SJSA1 (cell line): Measurements from ENCODE around the gene DHX58. TPM values are rescaled to one million over a fixed set of nuclear protein-coding genes. Genes with fewer than 3 reads are reported as not detected.

Source experiments
- DNase-seq, 2 experiments: peaks; one replicate each; pipeline ENCODE4 v3.0.0-alpha.2; 2015 to 2020; ENCODE audit warnings: low spot score in 2 of 2, low read depth in 1 of 2
- H3K27ac ChIP-seq: fragments of 250-450 bp; sonication (Bioruptor Pico); 2 replicates; pipeline ENCODE4 v1.5.1; 2020; ENCODE audit warnings: mild to moderate bottlenecking, moderate library complexity
- H3K27me3 ChIP-seq: fragments of 250-450 bp; sonication (Bioruptor Pico); replicated peaks from 2 replicates; pipeline ENCODE4 v1.5.1; 2020; ENCODE audit warnings: mild to moderate bottlenecking, moderate library complexity
- H3K36me3 ChIP-seq: fragments of 250-450 bp; sonication (Bioruptor Pico); 2 replicates; pipeline ENCODE4 v1.5.1; 2020; ENCODE audit warnings: mild to moderate bottlenecking
- H3K4me1 ChIP-seq: fragments of 250-450 bp; sonication (Bioruptor Pico); replicated peaks from 2 replicates; pipeline ENCODE4 v1.6.1; 2021; ENCODE audit warnings: mild to moderate bottlenecking
- H3K4me3 ChIP-seq: fragments of 250-450 bp; sonication (Bioruptor Pico); 2 replicates; pipeline ENCODE4 v1.5.1; 2020; ENCODE audit warnings: mild to moderate bottlenecking
- H3K9me3 ChIP-seq: fragments of 250-450 bp; sonication (Bioruptor Pico); replicated peaks from 2 replicates; pipeline ENCODE4 v1.5.1; 2020; ENCODE audit warnings: mild to moderate bottlenecking
- total RNA-seq: library from RNA; depleted of rRNA; stranded (reverse); fragments of >200 nt; shearing (Covaris generic); gene quantifications from 2 replicates; pipeline ENCODE4 v1.2.3, GENCODE V29; 2014

DHX58 gene
- total RNA-seq, 1 experiment from 2014 or later, result 1.4 TPM

DNA sequence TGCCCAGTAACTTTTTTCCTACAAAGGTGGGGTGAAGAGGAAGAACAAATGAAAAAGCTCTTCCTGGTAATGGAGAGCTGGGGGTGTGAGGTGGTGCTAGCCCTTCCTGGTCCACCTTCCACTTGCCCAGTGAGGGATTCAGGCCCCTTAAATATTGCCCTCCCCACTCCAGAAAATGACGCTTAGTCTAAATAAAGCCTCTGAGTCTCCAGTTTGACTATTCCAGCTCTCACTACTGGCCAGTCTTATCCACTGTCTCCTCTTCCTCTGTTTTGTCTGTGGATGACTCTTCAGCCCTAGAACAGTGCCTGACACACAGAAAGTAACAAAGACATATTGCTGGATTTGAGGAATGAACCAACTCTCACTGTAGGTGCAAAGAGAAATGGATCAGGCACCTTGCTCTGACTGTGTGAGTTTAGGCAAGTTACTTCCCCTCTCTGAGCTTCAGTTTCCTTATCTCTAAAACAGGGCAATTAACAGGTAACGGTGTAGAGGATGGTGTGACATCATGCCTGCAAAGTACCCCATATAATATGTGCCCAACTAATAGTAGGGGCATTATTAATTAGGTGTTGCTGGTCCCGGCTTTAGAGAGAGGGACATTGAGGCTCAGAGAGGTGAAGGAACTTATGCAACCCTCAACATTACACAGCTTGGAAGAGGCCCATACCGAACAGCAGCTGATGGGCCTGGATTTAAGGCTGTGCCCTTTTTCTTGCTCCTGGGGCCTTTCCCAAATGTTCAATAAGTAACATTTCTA lies 35.5 kb downstream of the DHX58 start:
- Histone ChIP-seq H3K36me3 (no peaks in the 10 kb centered on the region), H3K27ac (no peak overlapping the region), H3K4me1 (peaks cover 5% of the 10 kb centered on the region), H3K9me3 (no peaks in the 10 kb centered on the region), H3K4me3 (no peak overlapping the region), H3K27me3 (peaks cover 7% of the 10 kb centered on the region)
- DNase-seq, result no peak

DNA sequence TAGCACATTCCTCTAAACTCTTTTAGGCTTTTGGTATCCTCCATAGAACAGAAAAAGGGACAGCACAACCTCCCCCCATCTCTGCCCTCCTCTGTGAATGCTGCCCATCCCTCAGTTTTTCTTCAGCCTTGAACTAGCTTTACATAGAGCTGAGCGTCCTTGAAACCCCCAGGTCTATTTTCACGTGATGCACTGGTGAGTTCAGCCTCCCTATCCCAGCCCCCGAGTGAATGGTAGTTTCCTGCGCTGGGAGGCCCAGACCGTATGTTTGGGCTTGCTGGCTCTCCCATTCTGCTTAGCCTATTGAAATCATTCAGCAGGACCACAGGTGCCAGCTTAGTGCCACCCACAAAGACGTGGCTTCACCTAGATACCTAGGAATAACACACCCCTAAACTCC lies 36.7 kb downstream of the DHX58 start:
- no peak overlapping the region for H3K27ac ChIP-seq
- no peak overlapping the region for H3K4me3 ChIP-seq
- no peaks in the 10 kb centered on the region for H3K9me3 ChIP-seq
- no peaks in the 10 kb centered on the region for H3K36me3 ChIP-seq
- H3K4me1 ChIP-seq, result peaks cover 5% of the 10 kb centered on the region
- H3K27me3 ChIP-seq, result peaks cover 13% of the 10 kb centered on the region
- DNase-seq, result no peak

DNA sequence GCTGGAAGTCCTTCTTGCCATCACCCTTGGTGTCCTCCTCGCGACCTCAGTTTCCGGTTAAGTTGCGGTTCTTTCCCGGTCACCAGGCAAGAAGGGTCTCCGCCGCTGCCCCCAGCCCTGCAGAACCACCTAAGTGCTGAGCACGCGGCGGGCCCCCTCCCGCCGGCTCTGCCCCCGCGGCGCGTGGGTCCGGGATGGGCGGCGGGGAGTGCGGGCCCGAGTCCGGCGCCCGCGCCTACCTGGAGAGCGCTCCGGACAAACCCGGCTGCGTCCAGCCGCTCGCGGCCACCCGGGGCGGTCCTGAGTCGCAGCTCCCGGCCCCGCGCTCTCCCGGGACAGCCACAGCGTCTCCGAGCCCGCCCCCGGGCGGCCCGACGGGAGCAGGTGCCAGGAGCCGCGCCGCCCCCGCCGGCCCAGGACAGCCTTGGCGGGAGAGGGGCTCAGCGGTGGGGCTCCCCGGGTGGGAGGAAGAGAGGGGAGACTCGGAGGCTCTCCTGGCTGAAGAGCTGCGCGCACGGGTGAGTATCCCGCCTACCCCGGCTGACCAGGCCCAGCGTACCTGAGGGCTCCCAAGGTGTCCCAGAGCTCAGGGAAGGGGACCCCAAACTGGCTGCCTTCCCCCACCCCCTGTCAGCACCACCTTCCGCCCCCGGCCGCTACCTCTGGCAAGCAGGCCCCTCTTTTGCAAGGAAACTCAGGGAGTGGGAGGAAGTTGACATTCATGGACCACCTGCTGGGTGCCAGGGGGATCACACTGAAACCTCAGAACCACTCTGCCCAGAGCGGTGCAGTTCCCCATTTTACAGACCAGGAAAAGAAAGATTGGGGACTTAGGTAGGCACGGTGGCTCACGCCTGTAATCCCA lies 40.0 kb downstream of the DHX58 start:
- no peaks in the 10 kb centered on the region for H3K36me3 ChIP-seq
- H3K27me3 ChIP-seq, result peaks cover 13% of the 10 kb centered on the region
- H3K4me1 ChIP-seq, result peaks cover 5% of the 10 kb centered on the region
- H3K27ac ChIP-seq, result no peak overlapping the region
- peak overlapping the region; percentile 20 for H3K4me3 ChIP-seq
- no peaks in the 10 kb centered on the region for H3K9me3 ChIP-seq
- DNase-seq, result no peak

DNA sequence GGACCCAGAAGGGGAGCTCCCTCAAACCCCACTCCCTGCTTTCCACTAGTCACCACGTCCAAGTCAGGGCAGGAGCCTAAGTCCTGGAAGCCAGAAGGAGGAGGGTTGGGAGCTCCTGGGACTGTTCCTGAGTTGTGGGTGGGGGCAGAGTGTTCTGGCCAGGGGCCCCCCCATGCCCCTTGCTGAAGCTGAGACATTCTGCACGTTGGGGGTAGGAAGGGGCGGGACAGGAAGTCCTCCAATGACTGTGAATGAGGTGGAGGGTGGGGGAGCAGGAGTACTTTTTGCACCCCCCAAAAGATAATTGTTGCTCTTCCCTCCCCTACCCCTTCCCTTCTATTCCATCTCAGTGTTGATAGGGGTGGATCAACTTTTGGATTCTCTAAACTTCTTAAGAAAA lies 40.7 kb downstream of the DHX58 start:
- DNase-seq, result no peak
- H3K4me3 ChIP-seq, result no peak overlapping the region
- no peak overlapping the region for H3K27ac ChIP-seq
- H3K9me3 ChIP-seq, result no peaks in the 10 kb centered on the region
- peaks cover 13% of the 10 kb centered on the region for H3K27me3 ChIP-seq
- H3K36me3 ChIP-seq, result no peaks in the 10 kb centered on the region
- H3K4me1 ChIP-seq, result peaks cover 5% of the 10 kb centered on the region

DNA sequence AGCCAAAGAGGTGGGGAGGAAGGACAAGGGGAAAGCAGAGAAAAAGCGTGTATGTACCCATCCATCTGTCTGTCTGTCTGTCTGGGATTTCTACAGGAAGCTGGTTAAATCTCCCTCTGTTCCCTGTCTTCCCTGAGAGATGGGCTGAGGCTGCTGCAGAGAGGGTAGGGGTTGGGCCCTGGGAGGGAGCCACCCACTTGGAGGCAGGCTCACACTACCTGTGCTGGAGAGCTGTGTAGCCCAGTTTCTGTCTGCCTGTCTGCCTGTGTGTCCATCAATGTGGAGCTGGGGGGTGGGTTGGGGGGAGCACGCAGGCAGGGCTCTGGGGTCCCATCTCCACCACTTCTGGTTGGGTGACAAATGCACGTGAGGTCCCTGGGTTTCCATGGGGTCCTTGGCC lies 43.5 kb downstream of the DHX58 start:
- Histone ChIP-seq H3K27me3 (peaks cover 13% of the 10 kb centered on the region), H3K27ac (no peak overlapping the region), H3K36me3 (no peaks in the 10 kb centered on the region), H3K4me1 (peaks cover 5% of the 10 kb centered on the region), H3K4me3 (no peak overlapping the region), H3K9me3 (no peaks in the 10 kb centered on the region)
- no peak for DNase-seq

DNA sequence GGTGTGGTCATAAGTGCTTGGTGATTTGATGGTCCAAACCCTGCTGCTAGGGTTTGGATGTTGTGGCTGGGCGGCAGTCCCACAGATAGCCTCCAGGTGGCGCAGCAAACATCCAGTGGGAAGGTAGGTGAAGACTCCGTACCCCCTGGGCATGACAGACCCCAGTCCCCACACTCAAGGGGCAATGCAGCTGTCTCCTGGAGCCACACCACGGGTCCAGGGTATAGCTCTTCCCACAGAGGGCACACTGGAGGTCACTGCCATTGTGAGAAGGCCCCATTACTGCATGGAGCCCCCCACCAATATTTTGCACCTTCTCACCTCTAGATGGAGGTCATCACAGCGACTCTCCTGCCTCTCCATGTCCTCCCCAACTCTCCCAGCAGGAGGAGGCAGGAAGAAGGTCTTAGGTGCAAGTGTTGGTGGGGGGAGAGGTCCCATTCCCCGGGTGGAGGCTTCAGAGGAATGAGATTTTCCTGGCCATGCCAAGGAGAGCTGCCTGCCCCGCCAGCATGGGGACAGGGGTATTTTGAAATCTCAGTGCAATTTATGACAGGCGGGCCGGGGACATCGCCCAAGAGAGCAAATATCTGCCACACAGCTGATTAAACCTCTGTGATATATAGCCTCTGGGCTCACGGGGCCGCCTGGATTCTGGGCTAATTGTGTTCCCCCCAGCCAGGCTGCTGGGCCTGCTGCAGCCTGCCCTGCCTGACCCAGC lies 45.0 kb downstream of the DHX58 start:
- H3K27me3 ChIP-seq, result peaks cover 12% of the 10 kb centered on the region
- peaks cover 4% of the 10 kb centered on the region for H3K4me1 ChIP-seq
- peak; percentile 44 to 69 for DNase-seq
- no peak overlapping the region for H3K27ac ChIP-seq
- no peaks in the 10 kb centered on the region for H3K9me3 ChIP-seq
- H3K4me3 ChIP-seq, result no peak overlapping the region
- H3K36me3 ChIP-seq, result no peaks in the 10 kb centered on the region

DNA sequence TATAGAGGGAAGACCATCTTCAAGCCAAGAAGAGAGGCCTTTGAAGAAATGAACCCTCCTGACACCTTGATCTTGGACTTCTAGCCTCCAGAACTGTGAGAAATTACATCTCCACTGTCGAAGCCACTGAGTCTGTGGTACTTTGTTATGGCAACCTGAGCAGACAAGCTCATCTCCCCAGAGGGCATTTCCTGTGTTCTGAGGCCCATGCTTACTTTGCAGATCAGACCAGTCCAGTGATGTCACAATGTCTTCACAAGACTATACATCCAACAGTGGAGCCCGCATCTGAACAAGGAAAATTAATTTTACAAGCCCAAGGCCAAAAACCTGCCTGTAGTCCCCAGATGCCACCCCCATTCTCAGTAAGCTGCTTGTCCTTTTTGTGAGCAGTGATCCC lies 47.3 kb downstream of the DHX58 start:
- Histone ChIP-seq H3K9me3 (no peaks in the 10 kb centered on the region), H3K4me3 (no peak overlapping the region), H3K4me1 (no peaks in the 10 kb centered on the region), H3K27ac (no peak overlapping the region), H3K27me3 (no peaks in the 10 kb centered on the region), H3K36me3 (no peaks in the 10 kb centered on the region)
- no peak for DNase-seq

DNA sequence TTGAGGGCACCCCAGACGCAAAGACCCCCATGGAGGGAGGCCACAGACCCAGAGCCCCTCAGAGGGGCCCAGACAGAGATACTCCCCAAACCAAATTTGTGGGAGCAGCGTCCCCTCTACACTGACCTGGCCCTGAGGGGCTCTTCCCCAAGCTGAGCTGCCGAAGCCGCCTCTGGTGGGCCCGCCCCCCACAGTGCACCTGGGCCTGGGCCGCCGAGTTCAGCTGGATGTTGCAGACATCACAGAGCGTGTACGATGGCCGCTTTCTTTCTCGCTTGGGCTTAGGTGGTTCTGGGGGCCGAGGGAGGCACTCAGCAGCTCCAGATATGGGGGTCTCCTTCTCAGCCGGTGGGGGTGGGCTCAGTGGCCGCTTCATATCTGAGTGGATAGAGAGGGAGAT lies 49.8 kb downstream of the DHX58 start:
- no peak for DNase-seq
- H3K4me1 ChIP-seq, result no peaks in the 10 kb centered on the region
- no peak overlapping the region for H3K4me3 ChIP-seq
- no peaks in the 10 kb centered on the region for H3K27me3 ChIP-seq
- H3K27ac ChIP-seq, result no peak overlapping the region
- H3K9me3 ChIP-seq, result no peaks in the 10 kb centered on the region
- H3K36me3 ChIP-seq, result no peaks in the 10 kb centered on the region

DNA sequence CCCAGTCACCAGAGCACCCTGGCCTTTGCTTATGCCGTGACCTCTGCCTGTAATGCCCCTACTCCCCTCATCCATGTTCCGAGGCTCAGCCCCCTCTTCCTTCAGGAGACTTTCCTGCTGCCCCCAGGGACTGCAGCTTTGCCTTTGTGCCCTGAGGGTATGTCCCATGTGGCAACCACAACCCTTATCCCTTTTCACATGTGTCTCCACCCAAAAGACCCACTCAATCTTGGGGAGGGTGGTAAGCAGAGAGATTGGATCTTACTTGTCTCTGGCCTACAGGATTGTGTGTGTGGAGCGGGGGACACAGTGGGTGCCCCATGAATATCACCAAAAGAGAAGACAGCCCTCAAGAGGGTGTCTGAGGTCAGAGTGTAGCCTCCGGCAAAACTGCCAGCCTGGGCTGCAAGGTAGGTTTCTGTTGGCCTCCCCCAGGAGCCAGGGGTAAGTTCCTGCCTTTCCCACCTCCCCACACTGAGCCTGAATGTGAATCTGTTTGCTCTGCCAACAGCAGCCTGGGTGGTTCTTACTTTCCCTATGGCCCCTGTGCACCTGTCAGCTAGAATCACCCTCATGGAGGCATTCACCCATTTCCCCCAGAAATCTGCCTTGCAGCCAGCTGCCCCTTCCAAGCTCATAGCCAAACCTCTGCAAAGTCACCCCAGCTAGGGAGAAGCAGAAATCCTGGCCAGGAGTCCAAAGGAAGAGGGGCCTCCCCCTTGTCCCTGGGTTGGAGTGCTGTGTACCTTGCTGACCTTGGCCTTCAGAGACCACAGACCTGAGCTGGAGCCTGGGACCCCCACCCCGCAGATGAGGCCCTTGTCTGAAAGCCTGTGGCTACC lies 50.6 kb downstream of the DHX58 start:
- Histone ChIP-seq H3K36me3 (no peaks in the 10 kb centered on the region), H3K27ac (no peak overlapping the region), H3K4me3 (no peak overlapping the region), H3K27me3 (no peaks in the 10 kb centered on the region), H3K9me3 (no peaks in the 10 kb centered on the region), H3K4me1 (no peaks in the 10 kb centered on the region)
- no peak for DNase-seq

DNA sequence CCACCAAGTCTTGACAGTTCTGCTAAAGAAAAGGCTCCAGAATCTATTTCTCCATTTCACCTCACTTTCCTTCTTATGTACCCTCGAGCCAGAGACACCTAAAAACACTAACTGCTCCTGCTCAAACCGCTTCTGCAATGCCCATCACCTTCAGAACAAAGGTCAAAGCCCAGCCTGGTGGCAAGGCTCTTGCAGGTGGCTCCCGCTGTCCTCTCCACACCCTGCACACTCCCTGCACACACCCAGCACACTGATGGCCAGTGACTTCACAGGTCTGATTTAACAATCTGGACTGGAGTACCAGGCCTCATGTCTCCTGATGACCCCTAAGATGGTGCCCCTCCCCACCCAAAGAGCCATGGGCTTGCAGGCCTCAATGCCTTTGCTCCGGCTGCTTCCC lies 52.3 kb downstream of the DHX58 start:
- no peaks in the 10 kb centered on the region for H3K9me3 ChIP-seq
- no peaks in the 10 kb centered on the region for H3K27me3 ChIP-seq
- H3K4me3 ChIP-seq, result no peak overlapping the region
- H3K36me3 ChIP-seq, result no peaks in the 10 kb centered on the region
- no peak for DNase-seq
- H3K27ac ChIP-seq, result no peak overlapping the region
- no peaks in the 10 kb centered on the region for H3K4me1 ChIP-seq

DNA sequence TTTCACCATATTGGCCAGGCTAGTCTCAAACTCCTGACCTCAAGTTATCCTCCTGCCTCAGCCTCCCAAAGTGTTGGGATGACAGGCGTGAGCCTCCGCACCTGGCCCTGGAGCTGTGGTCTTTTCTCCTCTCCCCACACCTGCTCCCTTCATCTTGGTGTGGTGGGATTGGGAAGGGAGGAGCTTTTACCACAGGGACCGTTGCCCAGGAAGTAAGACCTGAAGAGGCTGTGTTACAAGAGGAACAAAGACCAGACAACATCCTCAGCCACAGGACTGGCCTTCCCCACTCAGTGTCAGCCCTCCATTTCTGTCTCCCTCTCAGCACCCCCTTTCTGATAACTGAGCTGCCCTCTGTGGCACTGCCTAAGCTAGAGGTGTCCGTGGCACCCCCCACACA lies 52.7 kb downstream of the DHX58 start:
- Histone ChIP-seq H3K4me3 (no peak overlapping the region), H3K36me3 (no peaks in the 10 kb centered on the region), H3K27ac (no peak overlapping the region), H3K4me1 (no peaks in the 10 kb centered on the region), H3K27me3 (no peaks in the 10 kb centered on the region), H3K9me3 (no peaks in the 10 kb centered on the region)
- DNase-seq, result no peak

DNA sequence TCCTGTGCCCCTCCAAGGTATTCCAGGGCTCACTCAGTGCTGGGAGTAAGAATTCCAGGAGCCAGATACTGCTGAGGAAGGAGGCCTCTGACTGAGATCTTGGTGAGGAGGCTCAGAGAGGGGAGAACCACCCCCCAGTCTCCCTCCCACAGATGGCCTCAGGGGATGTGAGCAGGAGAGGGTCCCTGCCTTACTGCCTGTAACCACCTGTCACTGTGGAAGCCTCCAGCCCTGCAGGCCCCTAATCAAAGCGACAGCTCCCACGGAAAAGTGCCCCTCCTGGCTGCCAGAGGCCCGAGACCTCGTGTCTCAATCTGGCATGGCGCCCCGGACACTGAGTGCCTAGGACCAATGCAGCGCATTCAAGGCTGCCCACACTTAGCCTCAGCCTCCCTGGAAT lies 54.5 kb downstream of the DHX58 start:
- Histone ChIP-seq H3K4me1 (no peaks in the 10 kb centered on the region), H3K36me3 (no peaks in the 10 kb centered on the region), H3K9me3 (no peaks in the 10 kb centered on the region), H3K27ac (no peak overlapping the region), H3K27me3 (0 out of 2 replicates have a peak, but pooled peaks cover 4% of the 10 kb centered on the region), H3K4me3 (no peak overlapping the region)
- DNase-seq, result no peak

DNA sequence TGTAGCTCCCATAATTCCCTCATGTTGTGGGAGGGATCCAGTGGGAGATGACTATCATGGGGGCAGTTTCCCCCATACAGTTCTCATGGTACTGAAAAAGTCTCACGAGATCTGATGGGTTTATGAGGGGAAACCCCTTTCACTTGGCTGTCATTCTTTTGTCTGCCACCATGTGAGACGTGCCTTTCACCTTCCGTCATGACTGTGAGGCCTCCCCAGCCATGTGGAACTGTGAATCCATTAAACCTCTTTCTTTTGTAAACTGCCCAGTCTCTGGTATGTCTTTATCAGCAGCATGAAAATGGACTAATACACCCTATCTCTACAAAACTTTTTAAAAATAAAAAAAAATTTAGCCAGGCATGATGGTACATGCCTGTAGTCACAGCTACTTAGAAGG lies 55.9 kb downstream of the DHX58 start:
- Histone ChIP-seq H3K27me3 (0 out of 2 replicates have a peak, but pooled peaks cover 4% of the 10 kb centered on the region), H3K27ac (no peak overlapping the region), H3K36me3 (no peaks in the 10 kb centered on the region), H3K4me1 (no peaks in the 10 kb centered on the region), H3K4me3 (no peak overlapping the region), H3K9me3 (no peaks in the 10 kb centered on the region)
- no peak for DNase-seq
